Large intestine (tissue), 3 donors: ENCODE data around the gene NRN1L. TPM values are rescaled to one million over a fixed set of nuclear protein-coding genes. Genes with fewer than 3 reads are reported as not detected.

ENCODE experiments used
- DNase-seq, 2 donors: peaks; one replicate each; pipeline versions ENCODE4 v3.0.0 to v3.0.0-alpha.2; 2013
- H3K27ac ChIP-seq: one replicate; pipeline ENCODE4 v1.5.1; 2013; ENCODE audit warnings: low read length
- H3K27me3 ChIP-seq: 2 replicates; pipeline ENCODE4 v1.6.1; 2013; ENCODE audit warnings: low read length; ENCODE audit not compliant: control insufficient read depth, insufficient read depth
- H3K36me3 ChIP-seq: 2 replicates; pipeline ENCODE4 v1.6.1; 2013; ENCODE audit warnings: low read length; ENCODE audit not compliant: control insufficient read depth, insufficient read depth
- H3K4me1 ChIP-seq: one replicate; pipeline ENCODE4 v1.6.1; 2013; ENCODE audit warnings: low read length; ENCODE audit not compliant: control insufficient read depth, insufficient read depth
- H3K4me3 ChIP-seq: one replicate; pipeline ENCODE4 v1.5.1; 2013; ENCODE audit warnings: low read length
- H3K9me3 ChIP-seq: one replicate; pipeline ENCODE4 v1.6.1; 2013; ENCODE audit warnings: mild to moderate bottlenecking, low read depth, low read length, moderate library complexity; ENCODE audit not compliant: control insufficient read depth
- WGBS: methylation state at CpG from one replicate; pipeline ENCODE4 v1.1.5; 2013; ENCODE audit warnings: low lambda C conversion rate; ENCODE audit not compliant: insufficient coverage; 5-methylcytosine and 5-hydroxymethylcytosine counted together
- polyA plus RNA-seq: library from polyadenylated mRNA; unstranded; fragments of 120-200 nt; gene quantifications from one replicate; pipeline ENCODE4 v1.2.1, GENCODE V29; 2013

Gene NRN1L
- polyA plus RNA-seq, 1 donor: 1.6 TPM

- no peaks in the 10 kb centered on the region for H3K27me3 ChIP-seq
- WGBS: no CpG with 5 or more reads among the region's 13 CpGs
- peak overlapping the region; percentile 87 for H3K4me3 ChIP-seq
- H3K27ac ChIP-seq: peak overlapping the region; percentile 18
- H3K4me1 ChIP-seq: peaks cover 15% of the 10 kb centered on the region
- H3K9me3 ChIP-seq: no peaks in the 10 kb centered on the region
- DNase-seq: no peak
- peaks cover 35% of the 10 kb centered on the region for H3K36me3 ChIP-seq
Observed at GRCh38 chr16:67935101-67935401, 50.4 kb downstream of the NRN1L start.

- DNase-seq: peak; percentile 98
- H3K27me3 ChIP-seq: no peaks in the 10 kb centered on the region
- no CpG with 5 or more reads among the region's 55 CpGs for WGBS
- peak overlapping the region; percentile 82 for H3K27ac ChIP-seq
- H3K4me3 ChIP-seq: peak overlapping the region; percentile 87
- H3K9me3 ChIP-seq: no peaks in the 10 kb centered on the region
- H3K4me1 ChIP-seq: peaks cover 15% of the 10 kb centered on the region
- peaks cover 30% of the 10 kb centered on the region for H3K36me3 ChIP-seq
Observed at GRCh38 chr16:67935402-67936123, 50.9 kb downstream of the NRN1L start.

Other genes with a start within 250 kb of the NRN1L start
- gene CARMIL2, start 239.7 kb upstream of the NRN1L start, polyA plus RNA-seq: 2.6 TPM
- gene ACD, start 224.6 kb upstream of the NRN1L start, polyA plus RNA-seq: 28.0 TPM
- 1.6 TPM for gene PARD6A, start 223.9 kb upstream of the NRN1L start, polyA plus RNA-seq
- 12.1 TPM for gene ENKD1, start 218.1 kb upstream of the NRN1L start, polyA plus RNA-seq
- 1.4 TPM for gene C16orf86, start 218.1 kb upstream of the NRN1L start, polyA plus RNA-seq
- gene GFOD2, start 165.6 kb upstream of the NRN1L start, polyA plus RNA-seq: 6.4 TPM
- 18.0 TPM for gene RANBP10, start 78.3 kb upstream of the NRN1L start, polyA plus RNA-seq
- gene TSNAXIP1, start 78.0 kb upstream of the NRN1L start, polyA plus RNA-seq: 1.5 TPM
- 23.4 TPM for gene THAP11, start 42.6 kb upstream of the NRN1L start, polyA plus RNA-seq
- 123 TPM for gene NUTF2, start 38.0 kb upstream of the NRN1L start, polyA plus RNA-seq
- 58.1 TPM for gene CENPT, start 37.2 kb upstream of the NRN1L start, polyA plus RNA-seq
- 59.7 TPM for gene EDC4, start 11.8 kb upstream of the NRN1L start, polyA plus RNA-seq
- 24.2 TPM for gene PSKH1, start 8.4 kb downstream of the NRN1L start, polyA plus RNA-seq
- 0.87 TPM for gene CTRL, start 47.0 kb downstream of the NRN1L start, polyA plus RNA-seq
- 99.2 TPM for gene PSMB10, start 52.0 kb downstream of the NRN1L start, polyA plus RNA-seq
- 18.5 TPM for gene LCAT, start 59.2 kb downstream of the NRN1L start, polyA plus RNA-seq
- 25.5 TPM for gene SLC12A4, start 83.8 kb downstream of the NRN1L start, polyA plus RNA-seq
- 0.09 TPM for gene DPEP3, start 95.6 kb downstream of the NRN1L start, polyA plus RNA-seq
- 1.6 TPM for gene DPEP2, start 114.6 kb downstream of the NRN1L start, polyA plus RNA-seq
- gene DPEP2NB, start 131.0 kb downstream of the NRN1L start, polyA plus RNA-seq: not detected
- 9.9 TPM for gene DDX28, start 138.3 kb downstream of the NRN1L start, polyA plus RNA-seq
- gene DUS2, start 138.4 kb downstream of the NRN1L start, polyA plus RNA-seq: 12.2 TPM
- 22.0 TPM for gene NFATC3, start 200.5 kb downstream of the NRN1L start, polyA plus RNA-seq